ENCODE measurements around the gene SHROOM4. TPM values are rescaled to one million over a fixed set of nuclear protein-coding genes. Genes with fewer than 3 reads are reported as not detected.

Gene SHROOM4
- total RNA-seq, 1 experiment from 2014 or later: 2.1 TPM

GRCh38 chrX:50762578-50762977 is 51.4 kb downstream of the SHROOM4 start:
- H3K9ac ChIP-seq (ENCODE audit: extremely low read depth, insufficient read length, low read length): no peak overlapping the region
- H2BK12ac ChIP-seq (ENCODE audit: insufficient read length, low read depth, low read length): no peak overlapping the region
- no peak overlapping the region for H2AFZ ChIP-seq (ENCODE audit: low read length)
- H4K20me1 ChIP-seq (ENCODE audit: control insufficient read depth, insufficient read depth, insufficient read length): no peaks in the 10 kb centered on the region
- no peak overlapping the region for H2BK15ac ChIP-seq (ENCODE audit: low read depth, low read length)
- Mint-ChIP-seq H3K9me3 (peaks cover 50 to 61% of the 10 kb centered on the region in 2 experiments), H3K27me3 (ENCODE audit: low read depth) (no peaks in the 10 kb centered on the region), H3K36me3 (ENCODE audit: insufficient read depth in 1 of 3, low read depth in 3 of 3) (no peaks in the 10 kb centered on the region), H3K4me3 (no peak overlapping the region), H3K27ac (no peak overlapping the region), H3K4me1 (no peaks in the 10 kb centered on the region)
- no peak overlapping the region for H3K27ac ChIP-seq (ENCODE audit: insufficient read length, low read depth, low read length)
- H3K23ac ChIP-seq (ENCODE audit: insufficient read length, low read depth, low read length): no peak overlapping the region
- no peaks in the 10 kb centered on the region for H3K9me3 ChIP-seq (ENCODE audit: control insufficient read depth, low read depth, low read length)
- no peak for DNase-seq
- H3K4me2 ChIP-seq (ENCODE audit: insufficient read depth, insufficient read length, low read length): no peak overlapping the region
- no peak overlapping the region for H3K18ac ChIP-seq (ENCODE audit: insufficient read length, low read depth, low read length)
- no peak overlapping the region for H2BK120ac ChIP-seq (ENCODE audit: low read depth, low read length, poor library complexity, severe bottlenecking)
- H2BK20ac ChIP-seq (ENCODE audit: low read depth, low read length, poor library complexity, severe bottlenecking): no peak overlapping the region
- no peak overlapping the region for H4K91ac ChIP-seq (ENCODE audit: insufficient read length, low read depth, low read length)
- H3T11ph ChIP-seq (ENCODE audit: low read length): no peak overlapping the region
- H3K56ac ChIP-seq (ENCODE audit: insufficient read length, low read depth, low read length): no peak overlapping the region
- no peak overlapping the region for H3K4ac ChIP-seq (ENCODE audit: low read depth, low read length)
- no peak overlapping the region for H2BK5ac ChIP-seq (ENCODE audit: insufficient read length, low read length)
- H3K79me2 ChIP-seq (ENCODE audit: insufficient read depth, low read length): no peaks in the 10 kb centered on the region; the same call in 1 of the 2 replicates
- WGBS (ENCODE audit: extremely low coverage, insufficient read length, low lambda C conversion rate): no CpG with 5 or more reads among the region's 2 CpGs
- no peak overlapping the region for H4K5ac ChIP-seq (ENCODE audit: insufficient read length, low read depth, low read length)
- no peaks in the 10 kb centered on the region for H3K27me3 ChIP-seq (ENCODE audit: insufficient read depth, low read length)
- no peaks in the 10 kb centered on the region for H3K23me2 ChIP-seq (ENCODE audit: insufficient read length, low read depth, low read length, poor library complexity, severe bottlenecking)
- H2AK5ac ChIP-seq (ENCODE audit: insufficient read length, low read length): no peak overlapping the region
- H3K79me1 ChIP-seq (ENCODE audit: insufficient read depth, low read depth, low read length, poor library complexity, severe bottlenecking): no peaks in the 10 kb centered on the region
- no peak overlapping the region for H4K8ac ChIP-seq (replicated peaks; ENCODE audit: insufficient read length, low read depth, low read length)
- TF ChIP-seq, protein P1, sequence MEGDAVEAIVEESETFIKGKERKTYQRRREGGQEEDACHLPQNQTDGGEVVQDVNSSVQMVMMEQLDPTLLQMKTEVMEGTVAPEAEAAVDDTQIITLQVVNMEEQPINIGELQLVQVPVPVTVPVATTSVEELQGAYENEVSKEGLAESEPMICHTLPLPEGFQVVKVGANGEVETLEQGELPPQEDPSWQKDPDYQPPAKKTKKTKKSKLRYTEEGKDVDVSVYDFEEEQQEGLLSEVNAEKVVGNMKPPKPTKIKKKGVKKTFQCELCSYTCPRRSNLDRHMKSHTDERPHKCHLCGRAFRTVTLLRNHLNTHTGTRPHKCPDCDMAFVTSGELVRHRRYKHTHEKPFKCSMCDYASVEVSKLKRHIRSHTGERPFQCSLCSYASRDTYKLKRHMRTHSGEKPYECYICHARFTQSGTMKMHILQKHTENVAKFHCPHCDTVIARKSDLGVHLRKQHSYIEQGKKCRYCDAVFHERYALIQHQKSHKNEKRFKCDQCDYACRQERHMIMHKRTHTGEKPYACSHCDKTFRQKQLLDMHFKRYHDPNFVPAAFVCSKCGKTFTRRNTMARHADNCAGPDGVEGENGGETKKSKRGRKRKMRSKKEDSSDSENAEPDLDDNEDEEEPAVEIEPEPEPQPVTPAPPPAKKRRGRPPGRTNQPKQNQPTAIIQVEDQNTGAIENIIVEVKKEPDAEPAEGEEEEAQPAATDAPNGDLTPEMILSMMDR (conservative IDR thresholded peaks at IDR 0.05): no peak
- no peaks in the 10 kb centered on the region for H3K4me1 ChIP-seq (ENCODE audit: insufficient read depth, low read length)
- H3K14ac ChIP-seq (ENCODE audit: insufficient read depth, low read length): no peak overlapping the region
